ENCODE results near the gene GAS2L2.

GRCh38 chr17:35769895-35770486 is 17.0 kb upstream of the GAS2L2 start:
- TF ChIP-seq EZH2 (IDR thresholded peaks at IDR 0.05; ENCODE audit: low read depth, low read length, severe bottlenecking) (no peak), MAX (IDR thresholded peaks at IDR 0.05) (no peak), POLR2A (IDR thresholded peaks at IDR 0.05; ENCODE audit: control extremely low read depth in 1 of 2, low read depth in 2 of 2, low read length in 2 of 2) (no peak), TAF1 (IDR thresholded peaks at IDR 0.05; ENCODE audit: low read depth, low read length) (no peak), YY1 (IDR thresholded peaks at IDR 0.05; ENCODE audit: low read depth, low read length) (no peak)
